ENCODE measurements around the gene POLG2. TPM values are rescaled to one million over a fixed set of nuclear protein-coding genes. Genes with fewer than 3 reads are reported as not detected.
"Not testable (repeated sequence)": the region's sequence is repeated elsewhere in the genome, so short reads cannot be mapped to it uniquely, and the experiment has no call there.

Gene POLG2
- total and polyA plus RNA-seq, 10 of the 15 experiments (the other 5 are each of a cell fraction or from before 2014, with no cell fraction given) = 10.2 to 27.7 (median 22.2) TPM

- WGBS (ENCODE audit: insufficient coverage, insufficient replicate concordance, low lambda C conversion rate, missing lambda C conversion rate) = 91% methylated on average over 1 of the region's 1 CpG
- CTCF ChIA-PET = interaction anchor here (1.3 kb wide), 1 partner anchor 52 kb away, joined by 4 read pairs; no protein-coding TSS in a partner anchor
- not testable (repeated sequence) for ATAC-seq
These were observed 57.3 kb downstream of the POLG2 start for GRCh38 chr17:64439521-64439920.

GRCh38 chr17:64437944-64438525, 58.8 kb downstream of the POLG2 start:
- no TSS peak for BruUV-seq (replicated peaks)
- Histone ChIP-seq H2AFZ (ENCODE audit: control insufficient read depth, low read depth, low read length) (no peak overlapping the region), H3K27me3 (replicated peaks in 1 of 2; ENCODE audit: control insufficient read depth in 2 of 2, insufficient read depth in 2 of 2, low read length in 1 of 2) (no peaks in the 10 kb centered on the region), H3K4me1 (ENCODE audit: control insufficient read depth, insufficient read depth, low read length) (peaks cover 14% of the 10 kb centered on the region), H3K4me2 (ENCODE audit: control insufficient read depth, insufficient read depth) (no peak overlapping the region), H3K79me2 (ENCODE audit: control insufficient read depth, insufficient read depth, low read length) (no peaks in the 10 kb centered on the region), H3K9ac (ENCODE audit: control insufficient read depth, insufficient read depth, low read length) (no peak overlapping the region), H3K4me3 (no peak overlapping the region), H3K9me3 (replicated peaks; ENCODE audit: control insufficient read depth, insufficient read depth, low read length) (peaks cover 12% of the 10 kb centered on the region; the same call in 2 of the 3 replicates), H3K27ac (ENCODE audit: control insufficient read depth, insufficient read depth) (no peak overlapping the region), H4K20me1 (ENCODE audit: control insufficient read depth, insufficient read depth) (no peaks in the 10 kb centered on the region), H3K36me3 (ENCODE audit: control insufficient read depth in 2 of 2, insufficient read depth in 2 of 2, low read length in 1 of 2) (no peaks in the 10 kb centered on the region)
- WGBS (ENCODE audit: insufficient coverage, insufficient replicate concordance, low lambda C conversion rate, missing lambda C conversion rate) = 49% methylated on average over 5 of the region's 5 CpGs
- TF ChIP-seq BRCA1 (IDR thresholded peaks at IDR 0.05; ENCODE audit: low read depth, low read length) = no peak
- TF ChIP-seq CBX5 (IDR thresholded peaks at IDR 0.05; ENCODE audit: low read depth) = peak; percentile 76; the same call in 1 of the 2 replicates
- ChIA-PET SMC1A (ENCODE audit: uncharacterized antibody, unreplicated experiment) (no interaction called here), POLR2A (no interaction called here), CTCF (interaction anchor here (0.6 to 0.7 kb wide), 3 partner anchors 18 to 152 kb away, joined by 3 read pairs; no protein-coding TSS in a partner anchor), RAD21 (ENCODE audit: unreplicated experiment) (no interaction called here)
- no peak for ATAC-seq
- no peak for FAIRE-seq
- no peak for DNase-seq (ENCODE audit: low read depth, low spot score)
- intact Hi-C loops (cut with micrococcal nuclease; ENCODE audit: unreplicated experiment) (no loop called here), in situ Hi-C loops (cut with MboI) (no loop called here)

More at GRCh38 chr17:64439521-64439920, 57.3 kb downstream of the POLG2 start:
- POLR2A ChIA-PET = interaction anchor here (0.6 to 0.7 kb wide), 2 partner anchors 201 to 546 kb away, joined by 3 to 4 read pairs; no protein-coding TSS in a partner anchor
- H3K36me3 ChIP-seq (ENCODE audit: control insufficient read depth in 2 of 2, insufficient read depth in 2 of 2, low read length in 1 of 2); H3K27ac ChIP-seq (ENCODE audit: control insufficient read depth, insufficient read depth); H3K9ac ChIP-seq (ENCODE audit: control insufficient read depth, insufficient read depth, low read length); in situ Hi-C loops (cut with MboI); H3K79me2 ChIP-seq (ENCODE audit: control insufficient read depth, insufficient read depth, low read length); RAD21 ChIA-PET (ENCODE audit: unreplicated experiment); H4K20me1 ChIP-seq (ENCODE audit: control insufficient read depth, insufficient read depth); H3K27me3 ChIP-seq (replicated peaks in 1 of 2; ENCODE audit: control insufficient read depth in 2 of 2, insufficient read depth in 2 of 2, low read length in 1 of 2); H3K4me2 ChIP-seq (ENCODE audit: control insufficient read depth, insufficient read depth); FAIRE-seq; SMC1A ChIA-PET (ENCODE audit: uncharacterized antibody, unreplicated experiment); H3K4me3 ChIP-seq; DNase-seq (ENCODE audit: low read depth, low spot score); intact Hi-C loops (cut with micrococcal nuclease; ENCODE audit: unreplicated experiment); H2AFZ ChIP-seq (ENCODE audit: control insufficient read depth, low read depth, low read length); BruUV-seq (replicated peaks): not testable (repeated sequence)
- peaks cover 12% of the 10 kb centered on the region; the same call in 2 of the 3 replicates for H3K9me3 ChIP-seq (replicated peaks; ENCODE audit: control insufficient read depth, insufficient read depth, low read length)
- peaks cover 14% of the 10 kb centered on the region for H3K4me1 ChIP-seq (ENCODE audit: control insufficient read depth, insufficient read depth, low read length)

Data from GM12878 (cell line).